Mucosa of descending colon (tissue), 3 donors: ENCODE measurements around the gene KLHDC2. TPM values are rescaled to one million over a fixed set of nuclear protein-coding genes. Genes with fewer than 3 reads are reported as not detected.

Source experiments
- ATAC-seq: fragments of 200-7000 bp; cut with Tn5 transposase; one replicate; pipeline ENCODE4 v1.9.1; 2020; ENCODE audit warnings: mild to moderate bottlenecking, moderate library complexity
- DNase-seq, 3 donors: peaks; one replicate each; pipeline ENCODE4 v3.0.0-alpha.2; 2020
- H3K36me3 ChIP-seq: fragments of 200-600 bp; one replicate; pipeline ENCODE4 v1.8.0; 2021; ENCODE audit warnings: low read depth, mild to moderate bottlenecking
- H3K4me1 ChIP-seq: fragments of 200-600 bp; one replicate; pipeline ENCODE4 v1.8.0; 2021; ENCODE audit warnings: low read depth, mild to moderate bottlenecking
- H3K4me3 ChIP-seq: fragments of 200-600 bp; one replicate; pipeline ENCODE4 v1.8.0; 2021; ENCODE audit warnings: mild to moderate bottlenecking
- H3K9me3 ChIP-seq: fragments of 200-600 bp; one replicate; pipeline ENCODE4 v1.8.0; 2021; ENCODE audit warnings: mild to moderate bottlenecking
- CTCF ChIP-seq: fragments of 200-600 bp; IDR thresholded peaks from one replicate; pipeline ENCODE4 v1.8.0; 2022; ENCODE audit warnings: antibody characterized with exemption, mild to moderate bottlenecking
- intact Hi-C, 2 donors: fragments of 100-400 bp; cut with DNase I in 1 of 2; cut with micrococcal nuclease in 1 of 2; formaldehyde crosslinking; loops; one replicate each; pipeline versions ENCODE4 v1.11.0 to v1.11.1; 2022; cut with DNase I, micrococcal nuclease
- total RNA-seq, 3 donors: library from RNA; stranded (reverse); fragmentation: NEBNext Ultra II Directional in 2 of 3; extraction: Animal tissue kit (Norgen Biotek cat#: 25700) in 2 of 3; gene quantifications; one replicate each; pipeline versions ENCODE4 v1.2.1 to v1.2.4, GENCODE V29; 2021 to 2023
- donor health status: DM: no; HTN: no; CAD: no; lungs with moderate emphysema.
- donor health status: DM: no; HTN: no; CAD: no.
- donor health status: DM: no; HTN: yes; CAD: no.

The KLHDC2 gene
- total RNA-seq, 3 donors from 2014 or later = 65.2 to 83.0 (median 75.0) TPM

GRCh38 chr14:49816844-49817243 lies 48.9 kb downstream of the KLHDC2 start:
- no peak overlapping the region for H3K4me3 ChIP-seq
- no peaks in the 10 kb centered on the region for H3K4me1 ChIP-seq
- no peak for TF ChIP-seq CTCF
- no peaks in the 10 kb centered on the region for H3K9me3 ChIP-seq
- ATAC-seq = no peak
- H3K36me3 ChIP-seq = no peaks in the 10 kb centered on the region
- intact Hi-C loops = no loop called here
- DNase-seq = no peak

- ATAC-seq = no peak
- intact Hi-C loops = no loop called here
- Histone ChIP-seq H3K9me3 (no peaks in the 10 kb centered on the region), H3K36me3 (peaks cover 3% of the 10 kb centered on the region), H3K4me1 (no peaks in the 10 kb centered on the region), H3K4me3 (no peak overlapping the region)
- DNase-seq = no peak
- TF ChIP-seq CTCF = no peak
Observed at GRCh38 chr14:49820176-49820575, 52.2 kb downstream of the KLHDC2 start.

GRCh38 chr14:49828640-49829039 lies 60.7 kb downstream of the KLHDC2 start:
- ATAC-seq (no peak), DNase-seq (no peak)
- H3K36me3 ChIP-seq = peaks cover 18% of the 10 kb centered on the region
- H3K4me3 ChIP-seq = no peak overlapping the region
- no peaks in the 10 kb centered on the region for H3K4me1 ChIP-seq
- no peak for TF ChIP-seq CTCF
- intact Hi-C loops = no loop called here
- no peaks in the 10 kb centered on the region for H3K9me3 ChIP-seq

Other genes with a start within 250 kb of the KLHDC2 start
- 1,000 to 10,000 TPM; 1,102 to 1,301 (median 1,154) TPM for gene RPS29, start 181.8 kb upstream of the KLHDC2 start, total RNA-seq
- gene LRR1, start 169.2 kb upstream of the KLHDC2 start, total RNA-seq = 10 to 100 TPM; 15.3 to 19.7 (median 17.5) TPM
- gene RPL36AL, start 147.5 kb upstream of the KLHDC2 start, total RNA-seq = 100 to 1,000 TPM; 146 to 197 (median 178) TPM
- gene MGAT2, start 147.4 kb upstream of the KLHDC2 start, total RNA-seq = 10 to 100 TPM; 28.7 to 64.5 (median 34.6) TPM
- 1 to 10 TPM; 6.6 to 8.8 (median 6.8) TPM for gene DNAAF2, start 132.9 kb upstream of the KLHDC2 start, total RNA-seq
- 1 to 10 TPM; 1.7 to 8.1 (median 2.9) TPM for gene POLE2, start 79.9 kb upstream of the KLHDC2 start, total RNA-seq
- gene KLHDC1, start 75.0 kb upstream of the KLHDC2 start, total RNA-seq = 10 to 100 TPM in 1 of 3 donors, 1 to 10 TPM in 2; 1.8 to 12.5 (median 2.7) TPM
- 10 to 100 TPM; 54.8 to 68.9 (median 66.6) TPM for gene NEMF, start 84.6 kb downstream of the KLHDC2 start, total RNA-seq
- gene ARF6, start 124.9 kb downstream of the KLHDC2 start, total RNA-seq = 100 to 1,000 TPM in 2 of 3 donors, 10 to 100 TPM in 1; 84.3 to 125 (median 123) TPM